AG04450 (cell line): ENCODE measurements around the gene CST3. TPM values are rescaled to one million over a fixed set of nuclear protein-coding genes. Genes with fewer than 3 reads are reported as not detected.
"Not testable (repeated sequence)": the region's sequence is repeated elsewhere in the genome, so short reads cannot be mapped to it uniquely, and the experiment has no call there.

ENCODE experiments used
- CTCF ChIA-PET: fragments of 300-600, 350-600 bp; formaldehyde crosslinking; extraction: SDS; loops from one replicate; lab custom pipeline; 2022; ENCODE audit warnings: antibody characterized with exemption, inconsistent platforms; lab: Charles Lee
- POLR2A ChIA-PET: fragments of 350-600 bp; formaldehyde crosslinking; extraction: SDS; loops from one replicate; lab custom pipeline; 2021; ENCODE audit warnings: antibody characterized with exemption, inconsistent platforms; lab: Yijun Ruan, JAX
- DNase-seq: peaks from one replicate; pipeline ENCODE4 v3.0.0-alpha.2; 2011; ENCODE audit warnings: low read depth, low spot score
- H3K27ac ChIP-seq: one replicate; pipeline ENCODE4 v1.5.1; 2012; ENCODE audit warnings: low read depth, low read length, control low read depth
- H3K27me3 ChIP-seq: one replicate; pipeline ENCODE4 v1.6.0; 2012; ENCODE audit warnings: low read length; ENCODE audit not compliant: control insufficient read depth, insufficient read depth
- H3K4me3 ChIP-seq: 2 replicates; pipeline ENCODE4 v1.5.1; 2011; ENCODE audit warnings: mild to moderate bottlenecking, low read depth, low read length, control low read depth
- H3K9me3 ChIP-seq: 2 replicates; pipeline ENCODE4 v1.5.1; 2012; ENCODE audit warnings: low read length; ENCODE audit not compliant: control insufficient read depth, insufficient read depth
- CTCF ChIP-seq: IDR thresholded peaks from 2 replicates; pipeline ENCODE4 v1.5.1; 2011; ENCODE audit warnings: low read depth, low read length, control low read depth, inconsistent platforms
- polyA plus RNA-seq: library from polyadenylated mRNA; depleted of rRNA; stranded (reverse); fragments of >200 nt; gene quantifications from 2 replicates; pipeline ENCODE4 v1.2.3, GENCODE V29; 2011

CST3 gene
- polyA plus RNA-seq, 1 experiment = 166 TPM

- TF ChIP-seq CTCF = no peak
- H3K27ac ChIP-seq = no peak overlapping the region
- no peaks in the 10 kb centered on the region for H3K27me3 ChIP-seq
- no peaks in the 10 kb centered on the region for H3K9me3 ChIP-seq
- H3K4me3 ChIP-seq = no peak overlapping the region
- ChIA-PET CTCF (interaction anchor here (2.3 kb wide), 1 partner anchor 56 kb away, joined by 8 read pairs; no protein-coding TSS in a partner anchor), POLR2A (interaction anchor here (0.7 kb wide), 1 partner anchor 23 kb away, joined by 3 read pairs; no protein-coding TSS in a partner anchor)
- no peak for DNase-seq
These were observed 24.6 kb upstream of the CST3 start for GRCh38 chr20:23662276-23662870.

GRCh38 chr20:23661002-23661429 lies 23.3 kb upstream of the CST3 start:
- POLR2A ChIA-PET = interaction anchor here (0.9 kb wide), 1 partner anchor 23 kb away, joined by 3 read pairs; the partner anchor contains the start of gene CST3
- Histone ChIP-seq H3K27ac (no peak overlapping the region), H3K9me3 (no peaks in the 10 kb centered on the region; the same call in 1 of the 2 replicates), H3K27me3 (no peaks in the 10 kb centered on the region), H3K4me3 (no peak overlapping the region)
- TF ChIP-seq CTCF = no peak
- DNase-seq = no peak
- CTCF ChIA-PET = interaction anchor here (0.6 to 2.3 kb wide), 2 partner anchors 30 to 54 kb away, joined by 4 to 8 read pairs; no protein-coding TSS in a partner anchor

- H3K4me3 ChIP-seq = no peak overlapping the region
- no peaks in the 10 kb centered on the region; the same call in 1 of the 2 replicates for H3K9me3 ChIP-seq
- DNase-seq = peak; percentile 41
- H3K27me3 ChIP-seq = no peaks in the 10 kb centered on the region
- ChIA-PET CTCF (interaction anchor here (0.6 to 2.3 kb wide), 3 partner anchors 8 to 53 kb away, joined by 4 to 8 read pairs (median 4); no protein-coding TSS in a partner anchor), POLR2A (interaction anchor here (0.9 kb wide), 1 partner anchor 22 kb away, joined by 3 read pairs; the partner anchor contains the start of gene CST3)
- no peak for TF ChIP-seq CTCF
- H3K27ac ChIP-seq = peak overlapping the region; percentile 47
These were observed 22.5 kb upstream of the CST3 start for GRCh38 chr20:23659989-23660837.

- CTCF ChIA-PET = interaction anchor here (2.0 kb wide), 1 partner anchor 8 kb away, joined by 4 read pairs; no protein-coding TSS in a partner anchor
- DNase-seq, H3K9me3 ChIP-seq, H3K27me3 ChIP-seq, H3K27ac ChIP-seq, H3K4me3 ChIP-seq, POLR2A ChIA-PET: not testable (repeated sequence)
These were observed 21.8 kb upstream of the CST3 start for GRCh38 chr20:23659610-23659988.

GRCh38 chr20:23658989-23659609 lies 21.3 kb upstream of the CST3 start:
- DNase-seq = no peak
- CTCF ChIA-PET = interaction anchor here (1.1 to 2.0 kb wide), 2 partner anchors 9 to 52 kb away, joined by 3 to 4 read pairs; no protein-coding TSS in a partner anchor
- POLR2A ChIA-PET = no interaction called here
- no peak overlapping the region for H3K27ac ChIP-seq
- no peak overlapping the region for H3K4me3 ChIP-seq
- no peaks in the 10 kb centered on the region; the same call in 1 of the 2 replicates for H3K9me3 ChIP-seq
- H3K27me3 ChIP-seq = no peaks in the 10 kb centered on the region
- TF ChIP-seq CTCF = no peak
